Measurements from ENCODE around the gene TRAPPC12.
"Not testable (repeated sequence)": the region's sequence is repeated elsewhere in the genome, so short reads cannot be mapped to it uniquely, and the experiment has no call there.

TRAPPC12 gene

GRCh38 chr2:3348767-3349166 is 30.7 kb upstream of the TRAPPC12 start:
- Histone ChIP-seq H3K79me1 (ENCODE audit: low read length) (no peaks in the 10 kb centered on the region), H3K4me2 (ENCODE audit: low read length) (no peak overlapping the region), H2BK120ac (ENCODE audit: low read depth, low read length) (no peak overlapping the region), H4K5ac (ENCODE audit: low read length) (no peak overlapping the region), H3K4ac (ENCODE audit: low read depth, low read length) (no peak overlapping the region), H3K4me3 (ENCODE audit: low read length) (no peak overlapping the region), H3K23ac (ENCODE audit: low read length) (no peak overlapping the region), H3K27me3 (ENCODE audit: insufficient read depth, low read length, poor library complexity) (no peaks in the 10 kb centered on the region), H3K27ac (ENCODE audit: low read depth, low read length) (no peak overlapping the region), H2BK15ac (replicated peaks; ENCODE audit: low read depth) (no peak overlapping the region), H3K4me1 (ENCODE audit: control insufficient read depth, low read depth, low read length) (no peaks in the 10 kb centered on the region), H3K56ac (ENCODE audit: low read length) (no peak overlapping the region), H4K8ac (ENCODE audit: low read depth, low read length) (no peak overlapping the region), H2AK5ac (ENCODE audit: low read length) (no peak overlapping the region), H3K36me3 (ENCODE audit: control insufficient read depth, insufficient read depth, low read length) (no peaks in the 10 kb centered on the region), H3K79me2 (ENCODE audit: control insufficient read depth, insufficient read depth, low read length) (no peaks in the 10 kb centered on the region), H2BK5ac (ENCODE audit: low read length) (no peak overlapping the region), H3K18ac (ENCODE audit: low read length) (no peak overlapping the region), H3K9ac (ENCODE audit: low read length) (no peak overlapping the region)
- no peak for DNase-seq
- no CpG with 5 or more reads among the region's 12 CpGs for WGBS (ENCODE audit: extremely low coverage, insufficient coverage, low lambda C conversion rate)

GRCh38 chr2:3349211-3349693 is 30.2 kb upstream of the TRAPPC12 start:
- Histone ChIP-seq H3K79me2 (ENCODE audit: control insufficient read depth, insufficient read depth, low read length) (no peaks in the 10 kb centered on the region), H3K18ac (ENCODE audit: low read length) (no peak overlapping the region), H3K27me3 (ENCODE audit: insufficient read depth, low read length, poor library complexity) (no peaks in the 10 kb centered on the region), H3K56ac (ENCODE audit: low read length) (no peak overlapping the region), H2AK5ac (ENCODE audit: low read length) (no peak overlapping the region), H3K4me1 (ENCODE audit: control insufficient read depth, low read depth, low read length) (no peaks in the 10 kb centered on the region), H3K79me1 (ENCODE audit: low read length) (peaks cover 2% of the 10 kb centered on the region), H3K36me3 (ENCODE audit: control insufficient read depth, insufficient read depth, low read length) (no peaks in the 10 kb centered on the region), H3K4me2 (ENCODE audit: low read length) (no peak overlapping the region), H3K23ac (ENCODE audit: low read length) (no peak overlapping the region), H4K5ac (ENCODE audit: low read length) (no peak overlapping the region), H2BK5ac (ENCODE audit: low read length) (no peak overlapping the region), H2BK15ac (replicated peaks; ENCODE audit: low read depth) (no peak overlapping the region), H3K4me3 (ENCODE audit: low read length) (no peak overlapping the region), H3K4ac (ENCODE audit: low read depth, low read length) (no peak overlapping the region), H2BK120ac (ENCODE audit: low read depth, low read length) (no peak overlapping the region), H3K27ac (ENCODE audit: low read depth, low read length) (no peak overlapping the region), H4K8ac (ENCODE audit: low read depth, low read length) (no peak overlapping the region), H3K9ac (ENCODE audit: low read length) (no peak overlapping the region)
- DNase-seq: no peak
- no CpG with 5 or more reads among the region's 13 CpGs for WGBS (ENCODE audit: extremely low coverage, insufficient coverage, low lambda C conversion rate)

GRCh38 chr2:3354986-3355385 is 24.5 kb upstream of the TRAPPC12 start:
- H3K79me1 ChIP-seq (ENCODE audit: low read length): peaks cover 7% of the 10 kb centered on the region
- no peak overlapping the region for H3K27ac ChIP-seq (ENCODE audit: low read depth, low read length)
- H2BK120ac ChIP-seq (ENCODE audit: low read depth, low read length): no peak overlapping the region
- no peak overlapping the region for H2BK5ac ChIP-seq (ENCODE audit: low read length)
- DNase-seq: no peak
- no CpG with 5 or more reads among the region's 3 CpGs for WGBS (ENCODE audit: extremely low coverage, insufficient coverage, low lambda C conversion rate)
- no peaks in the 10 kb centered on the region for H3K79me2 ChIP-seq (ENCODE audit: control insufficient read depth, insufficient read depth, low read length)
- no peak overlapping the region for H2BK15ac ChIP-seq (replicated peaks; ENCODE audit: low read depth)
- H3K23ac ChIP-seq (ENCODE audit: low read length): no peak overlapping the region
- no peak overlapping the region for H3K18ac ChIP-seq (ENCODE audit: low read length)
- H3K56ac ChIP-seq (ENCODE audit: low read length): no peak overlapping the region
- H2AK5ac ChIP-seq (ENCODE audit: low read length): no peak overlapping the region
- no peak overlapping the region for H4K5ac ChIP-seq (ENCODE audit: low read length)
- no peak overlapping the region for H3K4me2 ChIP-seq (ENCODE audit: low read length)
- no peak overlapping the region for H3K4me3 ChIP-seq (ENCODE audit: low read length)
- H3K4me1 ChIP-seq (ENCODE audit: control insufficient read depth, low read depth, low read length): no peaks in the 10 kb centered on the region
- no peaks in the 10 kb centered on the region for H3K36me3 ChIP-seq (ENCODE audit: control insufficient read depth, insufficient read depth, low read length)
- no peak overlapping the region for H3K9ac ChIP-seq (ENCODE audit: low read length)
- no peaks in the 10 kb centered on the region for H3K27me3 ChIP-seq (ENCODE audit: insufficient read depth, low read length, poor library complexity)
- no peak overlapping the region for H3K4ac ChIP-seq (ENCODE audit: low read depth, low read length)
- no peak overlapping the region for H4K8ac ChIP-seq (ENCODE audit: low read depth, low read length)

GRCh38 chr2:3355951-3356569 is 23.4 kb upstream of the TRAPPC12 start:
- no peak overlapping the region for H3K4ac ChIP-seq (ENCODE audit: low read depth, low read length)
- no peak overlapping the region for H3K56ac ChIP-seq (ENCODE audit: low read length)
- no peaks in the 10 kb centered on the region for H3K79me2 ChIP-seq (ENCODE audit: control insufficient read depth, insufficient read depth, low read length)
- no peak overlapping the region for H2BK5ac ChIP-seq (ENCODE audit: low read length)
- H3K4me1 ChIP-seq (ENCODE audit: control insufficient read depth, low read depth, low read length): no peaks in the 10 kb centered on the region
- no peak overlapping the region for H2BK120ac ChIP-seq (ENCODE audit: low read depth, low read length)
- peaks cover 7% of the 10 kb centered on the region for H3K79me1 ChIP-seq (ENCODE audit: low read length)
- H3K36me3 ChIP-seq (ENCODE audit: control insufficient read depth, insufficient read depth, low read length): no peaks in the 10 kb centered on the region
- no peaks in the 10 kb centered on the region for H3K27me3 ChIP-seq (ENCODE audit: insufficient read depth, low read length, poor library complexity)
- H3K9ac ChIP-seq (ENCODE audit: low read length): no peak overlapping the region
- no CpG with 5 or more reads among the region's 8 CpGs for WGBS (ENCODE audit: extremely low coverage, insufficient coverage, low lambda C conversion rate)
- H4K5ac ChIP-seq (ENCODE audit: low read length): no peak overlapping the region
- H2BK15ac ChIP-seq (replicated peaks; ENCODE audit: low read depth): no peak overlapping the region
- no peak overlapping the region for H3K4me3 ChIP-seq (ENCODE audit: low read length)
- no peak for DNase-seq
- H3K23ac ChIP-seq (ENCODE audit: low read length): no peak overlapping the region
- H2AK5ac ChIP-seq (ENCODE audit: low read length): no peak overlapping the region
- no peak overlapping the region for H3K27ac ChIP-seq (ENCODE audit: low read depth, low read length)
- H4K8ac ChIP-seq (ENCODE audit: low read depth, low read length): no peak overlapping the region
- H3K4me2 ChIP-seq (ENCODE audit: low read length): no peak overlapping the region
- H3K18ac ChIP-seq (ENCODE audit: low read length): no peak overlapping the region

GRCh38 chr2:3356799-3357198 is 22.7 kb upstream of the TRAPPC12 start:
- WGBS (ENCODE audit: extremely low coverage, insufficient coverage, low lambda C conversion rate): no CpG with 5 or more reads among the region's 2 CpGs
- Histone ChIP-seq H3K79me2 (ENCODE audit: control insufficient read depth, insufficient read depth, low read length) (peaks cover under 1% of the 10 kb centered on the region), H3K4me3 (ENCODE audit: low read length) (no peak overlapping the region), H3K4me2 (ENCODE audit: low read length) (no peak overlapping the region), H3K18ac (ENCODE audit: low read length) (no peak overlapping the region), H3K79me1 (ENCODE audit: low read length) (peaks cover 9% of the 10 kb centered on the region), H3K56ac (ENCODE audit: low read length) (no peak overlapping the region), H4K5ac (ENCODE audit: low read length) (no peak overlapping the region), H3K4me1 (ENCODE audit: control insufficient read depth, low read depth, low read length) (no peaks in the 10 kb centered on the region), H3K27me3 (ENCODE audit: insufficient read depth, low read length, poor library complexity) (no peaks in the 10 kb centered on the region), H3K27ac (ENCODE audit: low read depth, low read length) (no peak overlapping the region), H3K36me3 (ENCODE audit: control insufficient read depth, insufficient read depth, low read length) (no peaks in the 10 kb centered on the region), H3K4ac (ENCODE audit: low read depth, low read length) (no peak overlapping the region), H4K8ac (ENCODE audit: low read depth, low read length) (no peak overlapping the region), H2AK5ac (ENCODE audit: low read length) (no peak overlapping the region), H3K23ac (ENCODE audit: low read length) (no peak overlapping the region), H2BK5ac (ENCODE audit: low read length) (no peak overlapping the region), H2BK120ac (ENCODE audit: low read depth, low read length) (no peak overlapping the region), H2BK15ac (replicated peaks; ENCODE audit: low read depth) (no peak overlapping the region), H3K9ac (ENCODE audit: low read length) (no peak overlapping the region)
- DNase-seq: no peak

GRCh38 chr2:3357446-3357845 is 22.0 kb upstream of the TRAPPC12 start:
- peaks cover 12% of the 10 kb centered on the region for H3K79me1 ChIP-seq (ENCODE audit: low read length)
- H3K18ac ChIP-seq (ENCODE audit: low read length); H2AK5ac ChIP-seq (ENCODE audit: low read length); H3K9ac ChIP-seq (ENCODE audit: low read length); H4K5ac ChIP-seq (ENCODE audit: low read length); H2BK120ac ChIP-seq (ENCODE audit: low read depth, low read length); DNase-seq; H2BK5ac ChIP-seq (ENCODE audit: low read length); H3K36me3 ChIP-seq (ENCODE audit: control insufficient read depth, insufficient read depth, low read length); H3K4ac ChIP-seq (ENCODE audit: low read depth, low read length); H3K79me2 ChIP-seq (ENCODE audit: control insufficient read depth, insufficient read depth, low read length); H3K4me1 ChIP-seq (ENCODE audit: control insufficient read depth, low read depth, low read length); H4K8ac ChIP-seq (ENCODE audit: low read depth, low read length); H3K4me2 ChIP-seq (ENCODE audit: low read length); H3K23ac ChIP-seq (ENCODE audit: low read length); H3K27me3 ChIP-seq (ENCODE audit: insufficient read depth, low read length, poor library complexity); H3K56ac ChIP-seq (ENCODE audit: low read length); H3K4me3 ChIP-seq (ENCODE audit: low read length); H3K27ac ChIP-seq (ENCODE audit: low read depth, low read length); H2BK15ac ChIP-seq (replicated peaks; ENCODE audit: low read depth): not testable (repeated sequence)
- no CpG with 5 or more reads among the region's 2 CpGs for WGBS (ENCODE audit: extremely low coverage, insufficient coverage, low lambda C conversion rate)

Measured in mesendoderm (in vitro differentiated cells).